Uterus (tissue), 4 donors: Measurements from ENCODE around the gene ZGLP1. TPM values are rescaled to one million over a fixed set of nuclear protein-coding genes. Genes with fewer than 3 reads are reported as not detected.

Source experiments
- DNase-seq, 2 donors: peaks; one replicate each; pipeline ENCODE4 v3.0.0-alpha.2; 2019 to 2020
- H3K27ac ChIP-seq, 2 donors: fragments of 200-600 bp; sonication (generic); 1 replicate in 1 of 2; 2 replicates in 1 of 2; pipeline ENCODE4 v1.5.1; 2016 to 2018
- H3K27me3 ChIP-seq, 2 donors: fragments of 200-600 bp; sonication (generic); one replicate each; pipeline ENCODE4 v1.5.1; 2018 to 2019; ENCODE audit warnings: control low read depth in 1 of 2
- H3K36me3 ChIP-seq, 2 donors: fragments of 200-600 bp; sonication (generic); one replicate each; pipeline ENCODE4 v1.5.1; 2019; ENCODE audit warnings: control low read depth in 1 of 2
- H3K4me1 ChIP-seq, 2 donors: fragments of 200-600 bp; sonication (generic); one replicate each; pipeline ENCODE4 v1.5.1; 2018 to 2019; ENCODE audit warnings: control low read depth in 1 of 2
- H3K4me3 ChIP-seq, 2 donors: fragments of 200-600 bp; sonication (generic); 1 replicate in 1 of 2; 2 replicates in 1 of 2; pipeline ENCODE4 v1.5.1; 2018 to 2019; ENCODE audit warnings: mild to moderate bottlenecking in 1 of 2
- H3K9me3 ChIP-seq, 2 donors: fragments of 200-600 bp; sonication (generic); one replicate each; pipeline ENCODE4 v1.5.1; 2019; ENCODE audit warnings: control low read depth in 1 of 2
- POLR2A ChIP-seq, 2 donors: fragments of 450-650 bp; IDR thresholded peaks; one replicate each; pipeline ENCODE4 v1.6.1; 2016; ENCODE audit warnings: antibody characterized with exemption in 2 of 2, mild to moderate bottlenecking in 1 of 2, moderate library complexity in 1 of 2
- intact Hi-C: fragments of 100-400 bp; cut with DNase I; formaldehyde crosslinking; loops from one replicate; pipeline ENCODE4 v1.15.1; 2023; ENCODE audit warnings: low total_unique reads
- total RNA-seq, 4 donors: library from RNA; depleted of rRNA in 3 of 4; stranded (reverse); fragments of >200 nt in 3 of 4; gene quantifications; one replicate each; pipeline versions ENCODE4 v1.1.0 to v1.2.4, GENCODE V29; 2014 to 2023
- TF ChIP-seq, protein P1 (sequence below), 4 experiments: fragments of 200-600 bp in 2 of 4; fragments of 450-650 bp in 2 of 4; sonication (generic) in 2 of 4; IDR thresholded peaks; one replicate each; pipeline ENCODE4 v1.5.1; 2016 to 2019; ENCODE audit warnings: antibody characterized with exemption in 4 of 4, mild to moderate bottlenecking in 2 of 4, moderate library complexity in 1 of 4
- donor health status: DM: yes; HTN: yes; CAD: no.

ZGLP1 gene
- total RNA-seq, 4 donors from 2014 or later, result 1.0 to 2.5 TPM; not detected in 2

GRCh38 chr19:10277795-10278589 lies 31.6 kb downstream of the ZGLP1 start:
- no peaks in the 10 kb centered on the region for H3K27me3 ChIP-seq
- DNase-seq, result no peak
- H3K36me3 ChIP-seq, result no peaks in the 10 kb centered on the region
- TF ChIP-seq POLR2A (IDR thresholded peaks at IDR 0.05), result no peak
- TF ChIP-seq, protein P1, sequence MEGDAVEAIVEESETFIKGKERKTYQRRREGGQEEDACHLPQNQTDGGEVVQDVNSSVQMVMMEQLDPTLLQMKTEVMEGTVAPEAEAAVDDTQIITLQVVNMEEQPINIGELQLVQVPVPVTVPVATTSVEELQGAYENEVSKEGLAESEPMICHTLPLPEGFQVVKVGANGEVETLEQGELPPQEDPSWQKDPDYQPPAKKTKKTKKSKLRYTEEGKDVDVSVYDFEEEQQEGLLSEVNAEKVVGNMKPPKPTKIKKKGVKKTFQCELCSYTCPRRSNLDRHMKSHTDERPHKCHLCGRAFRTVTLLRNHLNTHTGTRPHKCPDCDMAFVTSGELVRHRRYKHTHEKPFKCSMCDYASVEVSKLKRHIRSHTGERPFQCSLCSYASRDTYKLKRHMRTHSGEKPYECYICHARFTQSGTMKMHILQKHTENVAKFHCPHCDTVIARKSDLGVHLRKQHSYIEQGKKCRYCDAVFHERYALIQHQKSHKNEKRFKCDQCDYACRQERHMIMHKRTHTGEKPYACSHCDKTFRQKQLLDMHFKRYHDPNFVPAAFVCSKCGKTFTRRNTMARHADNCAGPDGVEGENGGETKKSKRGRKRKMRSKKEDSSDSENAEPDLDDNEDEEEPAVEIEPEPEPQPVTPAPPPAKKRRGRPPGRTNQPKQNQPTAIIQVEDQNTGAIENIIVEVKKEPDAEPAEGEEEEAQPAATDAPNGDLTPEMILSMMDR (IDR thresholded peaks at IDR 0.05), result no peak
- no peak overlapping the region for H3K4me3 ChIP-seq
- intact Hi-C loops, result no loop called here
- H3K27ac ChIP-seq, result no peak overlapping the region
- H3K9me3 ChIP-seq, result no peaks in the 10 kb centered on the region
- no peaks in the 10 kb centered on the region for H3K4me1 ChIP-seq

GRCh38 chr19:10274589-10274988 lies 35.0 kb downstream of the ZGLP1 start:
- Histone ChIP-seq H3K4me1 (no peaks in the 10 kb centered on the region), H3K4me3 (no peak overlapping the region), H3K36me3 (no peaks in the 10 kb centered on the region), H3K27ac (no peak overlapping the region), H3K27me3 (peaks cover 0 to 6% of the 10 kb centered on the region in 2 donors), H3K9me3 (no peaks in the 10 kb centered on the region)
- intact Hi-C loops, result no loop called here
- TF ChIP-seq, protein P1 (IDR thresholded peaks at IDR 0.05), result no peak
- TF ChIP-seq POLR2A (IDR thresholded peaks at IDR 0.05), result no peak
- DNase-seq, result no peak

DNA sequence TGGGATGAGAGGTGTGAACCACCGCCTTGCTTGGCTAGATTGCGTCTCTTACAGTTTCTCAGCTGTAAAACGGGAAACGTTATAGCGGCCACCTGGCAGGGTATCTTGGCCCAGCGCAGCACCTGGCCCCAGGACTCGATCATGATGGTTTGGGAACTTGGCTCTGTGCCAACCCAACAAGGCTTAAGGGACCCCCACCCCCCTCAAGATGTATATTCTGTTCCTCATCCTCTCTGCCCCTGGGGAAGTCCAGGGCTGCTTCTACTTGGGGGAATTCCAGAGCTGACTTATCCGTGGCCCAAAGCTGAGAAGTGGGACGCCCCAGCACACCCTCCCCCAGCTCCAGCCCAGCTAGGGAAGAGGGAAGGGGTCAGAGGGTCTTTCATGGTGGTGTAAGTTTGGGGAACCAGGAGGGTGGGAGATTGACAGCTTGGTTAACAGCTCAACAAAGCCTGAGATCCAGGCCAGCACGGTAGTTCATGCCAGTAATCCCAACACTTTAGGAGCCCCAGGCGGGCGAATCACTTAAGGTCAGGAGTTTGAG lies 38.0 kb downstream of the ZGLP1 start:
- Histone ChIP-seq H3K9me3 (no peaks in the 10 kb centered on the region), H3K4me1 (no peaks in the 10 kb centered on the region), H3K27ac (peak overlapping the region; percentile 67 to 71), H3K4me3 (peak overlapping the region; percentile 11 to 31), H3K27me3 (peaks cover 0 to 8% of the 10 kb centered on the region in 2 donors), H3K36me3 (no peaks in the 10 kb centered on the region)
- intact Hi-C loops, result no loop called here
- no peak for DNase-seq
- TF ChIP-seq, protein P1 (IDR thresholded peaks at IDR 0.05), result no peak
- no peak for TF ChIP-seq POLR2A (IDR thresholded peaks at IDR 0.05)

DNA sequence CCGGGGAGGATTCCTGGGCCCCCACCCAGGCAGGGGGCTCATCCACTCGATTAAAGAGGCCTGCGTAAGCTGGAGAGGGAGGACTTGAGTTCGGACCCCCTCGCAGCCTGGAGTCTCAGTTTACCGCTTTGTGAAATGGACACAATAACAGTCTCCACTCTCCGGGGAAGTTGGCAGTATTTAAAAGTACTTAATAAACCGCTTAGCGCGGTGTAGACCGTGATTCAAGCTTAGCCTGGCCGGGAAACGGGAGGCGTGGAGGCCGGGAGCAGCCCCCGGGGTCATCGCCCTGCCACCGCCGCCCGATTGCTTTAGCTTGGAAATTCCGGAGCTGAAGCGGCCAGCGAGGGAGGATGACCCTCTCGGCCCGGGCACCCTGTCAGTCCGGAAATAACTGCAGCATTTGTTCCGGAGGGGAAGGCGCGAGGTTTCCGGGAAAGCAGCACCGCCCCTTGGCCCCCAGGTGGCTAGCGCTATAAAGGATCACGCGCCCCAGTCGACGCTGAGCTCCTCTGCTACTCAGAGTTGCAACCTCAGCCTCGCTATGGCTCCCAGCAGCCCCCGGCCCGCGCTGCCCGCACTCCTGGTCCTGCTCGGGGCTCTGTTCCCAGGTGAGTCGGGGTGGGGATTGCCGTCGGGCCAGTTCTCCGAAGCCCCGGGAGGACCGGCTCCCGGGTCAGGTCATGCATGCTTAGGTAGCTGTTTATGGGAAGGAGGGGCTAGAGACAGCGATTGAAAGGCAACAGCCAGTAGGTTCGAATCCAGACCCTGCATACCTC lies 38.8 kb downstream of the ZGLP1 start, which contains the start of gene ICAM1:
ICAM1 (plus strand) TSS at position 505 of the 779 bp plus-strand sequence; CDS start at position 545, 40 bp downstream.
- Histone ChIP-seq H3K27me3 (peaks cover 0 to 8% of the 10 kb centered on the region in 2 donors), H3K36me3 (no peaks in the 10 kb centered on the region), H3K4me1 (no peaks in the 10 kb centered on the region), H3K9me3 (no peaks in the 10 kb centered on the region), H3K4me3 (peak within 1 kb of the TSS; percentile 11 to 31), H3K27ac (peak within 1 kb of the TSS; percentile 67 to 71)
- TF ChIP-seq, protein P1 (IDR thresholded peaks at IDR 0.05), result peak in 1 of 4 experiments; percentile 13
- peak; percentile 36 to 40 for TF ChIP-seq POLR2A (IDR thresholded peaks at IDR 0.05)
- intact Hi-C loops, result no loop called here
- peak; percentile 77 to 78 for DNase-seq
